K562 (cell line): ENCODE results near the gene ELAC1. TPM values are rescaled to one million over a fixed set of nuclear protein-coding genes. Genes with fewer than 3 reads are reported as not detected.

ENCODE experiments used
- ATAC-seq: fragments of 200-7000 bp; cut with Tn5 transposase; 3 replicates; pipeline ENCODE4 v1.9.1; 2020; ENCODE audit warnings: moderate library complexity
- BruUV-seq: library from RNA; stranded (reverse); fragments of 400-500 nt; replicated peaks from 2 replicates; lab custom pipeline; 2021; lab: Mats Ljungman, UMichigan
- CTCF ChIA-PET: fragments of 300-600 bp; formaldehyde crosslinking; extraction: SDS; loops from one replicate; lab custom pipeline; 2021; ENCODE audit warnings: low intra/inter-chr PET ratio; lab: Yijun Ruan, JAX
- POLR2A ChIA-PET: fragments of 300-600, 350-650 bp; sonication (Branson Sonifier 250); formaldehyde crosslinking; extraction: SDS; loops from one replicate; lab custom pipeline; 2021; ENCODE audit warnings: antibody characterized with exemption, inconsistent platforms; lab: Yijun Ruan, JAX
- DNase-seq, 4 experiments: peaks; one replicate each; pipeline versions ENCODE4 v3.0.0 to v3.0.0-alpha.2; 2011 to 2018; ENCODE audit warnings: low spot score in 3 of 4, mixed read lengths in 3 of 4; ENCODE audit errors: extremely low read depth in 1 of 4
- FAIRE-seq: peaks from 2 replicates; lab custom pipeline; 2011; peaks lifted over from hg19 to GRCh38; lab: Jason Lieb, UNC
- H2AFZ ChIP-seq: 2 replicates; pipeline ENCODE4 v1.6.0; 2011; ENCODE audit warnings: low read depth, low read length, control low read depth, inconsistent platforms
- H3K27ac ChIP-seq: fragments of 200-600 bp; 3 replicates; pipeline ENCODE4 v1.8.0; 2011; ENCODE audit warnings: low read depth, mild to moderate bottlenecking, control low read depth, inconsistent platforms, low read length, moderate library complexity, mixed read lengths; ENCODE audit errors: extremely low read depth
- H3K27me3 ChIP-seq, 2 experiments: fragments of 300-600 bp in 1 of 2; 2 replicates in 1 of 2; 3 replicates in 1 of 2; pipeline versions ENCODE4 v1.6.0 to v1.8.0; 2011; ENCODE audit warnings: inconsistent platforms in 2 of 2, low read length in 2 of 2, mild to moderate bottlenecking in 1 of 2, mixed read lengths in 1 of 2, moderate library complexity in 1 of 2; ENCODE audit not compliant: control insufficient read depth in 2 of 2, insufficient read depth in 2 of 2
- H3K36me3 ChIP-seq: fragments of 300-600 bp; 3 replicates; pipeline ENCODE4 v1.8.0; 2011; ENCODE audit warnings: mild to moderate bottlenecking, low read length, inconsistent platforms; ENCODE audit not compliant: control insufficient read depth, insufficient read depth
- H3K4me1 ChIP-seq, 2 experiments: fragments of 200-600 bp in 1 of 2; replicated peaks in 1 of 2; 2 replicates in 1 of 2; 3 replicates in 1 of 2; pipeline versions ENCODE4 v1.5.1 to v1.8.0; 2011; ENCODE audit warnings: inconsistent platforms in 2 of 2, low read length in 2 of 2, mild to moderate bottlenecking in 1 of 2, mixed read lengths in 1 of 2, moderate library complexity in 1 of 2; ENCODE audit not compliant: control insufficient read depth in 2 of 2, insufficient read depth in 2 of 2
- H3K4me2 ChIP-seq: 2 replicates; pipeline ENCODE4 v1.6.1; 2011; ENCODE audit warnings: low read length, control low read depth, inconsistent platforms, mixed read lengths; ENCODE audit not compliant: insufficient read depth
- H3K4me3 ChIP-seq: fragments of 200-600 bp; sonication (generic), shearing (Covaris generic); 2 replicates; pipeline ENCODE4 v1.5.1; 2016; ENCODE audit warnings: control low read depth, inconsistent platforms
- H3K79me2 ChIP-seq: fragments of 200-600 bp; 3 replicates; pipeline ENCODE4 v1.8.0; 2011; ENCODE audit warnings: low read length, inconsistent platforms; ENCODE audit not compliant: control insufficient read depth, insufficient read depth
- H3K9ac ChIP-seq, 2 experiments: 2 replicates each; pipeline versions ENCODE4 v1.6.0 to v1.6.1; 2011; ENCODE audit warnings: low read depth in 2 of 2, low read length in 2 of 2, control low read depth in 1 of 2, inconsistent platforms in 1 of 2, mild to moderate bottlenecking in 1 of 2, mixed read lengths in 1 of 2; ENCODE audit not compliant: insufficient read depth in 1 of 2
- H3K9me1 ChIP-seq: one replicate; pipeline ENCODE4 v1.6.0; 2011; ENCODE audit warnings: inconsistent platforms, mild to moderate bottlenecking, low read length, moderate library complexity; ENCODE audit not compliant: control insufficient read depth, insufficient read depth
- H3K9me3 ChIP-seq: replicated peaks from 2 replicates; pipeline ENCODE4 v1.5.1; 2011; ENCODE audit warnings: low read depth, low read length, inconsistent platforms; ENCODE audit not compliant: control insufficient read depth, insufficient read depth
- H4K20me1 ChIP-seq: replicated peaks from 2 replicates; pipeline ENCODE4 v1.6.1; 2011; ENCODE audit warnings: low read length, inconsistent platforms, mixed read lengths; ENCODE audit not compliant: control insufficient read depth, insufficient read depth
- BCLAF1 ChIP-seq, 2 experiments: fragments of 450-650 bp in 1 of 2; IDR thresholded peaks; 2 replicates each; pipeline ENCODE4 v1.6.1; 2011 to 2017; ENCODE audit warnings: low read depth in 2 of 2, antibody characterized with exemption in 1 of 2, borderline replicate concordance in 1 of 2, low read length in 1 of 2, mild to moderate bottlenecking in 1 of 2, mixed read lengths in 1 of 2; ENCODE audit not compliant: control insufficient read depth in 1 of 2
- CBX1 ChIP-seq: sonication (generic); IDR thresholded peaks from 2 replicates; pipeline ENCODE4 v1.6.1; 2016; ENCODE audit warnings: antibody characterized with exemption, low read depth, mild to moderate bottlenecking
- CBX3 ChIP-seq, 2 experiments: IDR thresholded peaks; 1 replicate in 1 of 2; 2 replicates in 1 of 2; pipeline ENCODE4 v1.6.1; 2012; ENCODE audit warnings: inconsistent platforms in 2 of 2, low read length in 2 of 2, borderline replicate concordance in 1 of 2, control low read depth in 1 of 2
- CBX5 ChIP-seq: IDR thresholded peaks from 2 replicates; pipeline ENCODE4 v1.6.1; 2014; ENCODE audit warnings: low read depth, borderline replicate concordance
- COPS2 ChIP-seq: fragments of 450-650 bp; conservative IDR thresholded peaks from 2 replicates; pipeline ENCODE4 v1.6.1; 2016; ENCODE audit warnings: mild to moderate bottlenecking, moderate library complexity
- ESRRB ChIP-seq: fragments of 250-450 bp; sonication (Bioruptor Pico); IDR thresholded peaks from 2 replicates; pipeline ENCODE4 v1.5.0; 2020; ENCODE audit warnings: mild to moderate bottlenecking, moderate library complexity, borderline replicate concordance
- FOXA3 ChIP-seq, 2 experiments: fragments of 450-650 bp in 1 of 2; sonication (generic) in 1 of 2; formaldehyde crosslinking; IDR thresholded peaks in 1 of 2; conservative IDR thresholded peaks in 1 of 2; 2 replicates each; pipeline versions ENCODE4 v1.4.0 to v1.8.0; 2020 to 2022; ENCODE audit warnings: mild to moderate bottlenecking in 2 of 2, missing genetic modification reagents in 1 of 2
- NFIC ChIP-seq: fragments of 450-650 bp; IDR thresholded peaks from 2 replicates; pipeline ENCODE4 v1.6.1; 2017; ENCODE audit warnings: mild to moderate bottlenecking, inconsistent platforms
- TCF15 ChIP-seq: fragments of 250-450 bp; sonication (Bioruptor Pico); IDR thresholded peaks from 2 replicates; pipeline ENCODE4 v1.8.0; 2022; ENCODE audit warnings: moderate library complexity, mild to moderate bottlenecking, inconsistent platforms
- TRIM24 ChIP-seq, 2 experiments: fragments of 450-650 bp; IDR thresholded peaks; 2 replicates each; pipeline ENCODE4 v1.6.1; 2016
- TRIM28 ChIP-seq: fragments of 450-650 bp; IDR thresholded peaks from 2 replicates; pipeline ENCODE4 v1.6.1; 2017
- ZBTB2 ChIP-seq: fragments of 450-650 bp; IDR thresholded peaks from 2 replicates; pipeline ENCODE4 v1.6.1; 2016; ENCODE audit warnings: antibody characterized with exemption
- ZFP36 ChIP-seq: fragments of 150-350 bp; IDR thresholded peaks from 2 replicates; pipeline ENCODE4 v1.6.1; 2018; ENCODE audit warnings: low read length, low read depth; ENCODE audit not compliant: partially characterized antibody
- ZNF280A ChIP-seq: fragments of 450-650 bp; IDR thresholded peaks from 2 replicates; pipeline ENCODE4 v1.6.1; 2018; ENCODE audit warnings: mild to moderate bottlenecking, low read depth; ENCODE audit not compliant: partially characterized antibody
- ZNF830 ChIP-seq: fragments of 250-450 bp; sonication (Bioruptor Pico); IDR thresholded peaks from 2 replicates; pipeline ENCODE4 v1.5.0; 2021; ENCODE audit warnings: mild to moderate bottlenecking
- WGBS: fragments of 100-300 bp; shearing (Covaris generic); methylation state at CpG from one replicate; pipeline ENCODE4 v1.1.6; 2016; ENCODE audit warnings: low coverage, mixed read lengths; ENCODE audit not compliant: insufficient coverage; ENCODE audit errors: missing lambda C conversion rate; 5-methylcytosine and 5-hydroxymethylcytosine counted together
- in situ Hi-C: fragments of 300-500 bp; cut with MboI; formaldehyde crosslinking; loops from 4 replicates; pipeline ENCODE4 v1.15.0; 2018; ENCODE audit warnings: inconsistent platforms, mixed read lengths
- intact Hi-C: fragments of 100-400 bp; cut with micrococcal nuclease; formaldehyde crosslinking; loops from 2 replicates; pipeline ENCODE4 v1.14.2; 2022
- polyA plus RNA-seq, 8 experiments: library from polyadenylated mRNA; depleted of rRNA in 4 of 8; stranded (reverse) in 5 of 8; unstranded in 3 of 8; fragments of >200 nt; fragmentation: Nextera tagmentation in 2 of 8; fragmentation: Illumina TruSeq in 1 of 8; extraction: Ambion mirVana in 2 of 8; extraction: Trizol in 1 of 8; gene quantifications; 2 replicates each; pipeline versions ENCODE4 v1.2.1 to v1.2.3, GENCODE V29; 2011 to 2014; ENCODE audit warnings: inconsistent platforms in 1 of 8, missing spikeins in 1 of 8
- total RNA-seq, 7 experiments: library from RNA; depleted of rRNA in 6 of 7; stranded (reverse); fragments of >200 nt in 6 of 7; fragmentation: Illumina TruSeq in 2 of 7; extraction: Trizol in 2 of 7; gene quantifications; 2 replicates each; pipeline versions ENCODE4 v1.2.1 to v1.2.3, GENCODE V29; 2011 to 2021; ENCODE audit warnings: low replicate concordance in 1 of 7

ELAC1 gene
- total and polyA plus RNA-seq, 9 of the 15 experiments (the other 6 are each of a cell fraction or from before 2014, with no cell fraction given) = 3.7 to 7.7 (median 4.9) TPM

- POLR2A ChIA-PET = no interaction called here
- Histone ChIP-seq H3K9ac (no peak overlapping the region), H3K9me3 (peaks cover 7% of the 10 kb centered on the region), H2AFZ (no peak overlapping the region), H4K20me1 (no peaks in the 10 kb centered on the region), H3K9me1 (no peaks in the 10 kb centered on the region), H3K4me1 (no peaks in the 10 kb centered on the region), H3K27ac (no peak overlapping the region), H3K4me3 (no peak overlapping the region), H3K36me3 (peaks cover 2% of the 10 kb centered on the region; the same call in 1 of the 3 replicates), H3K79me2 (no peaks in the 10 kb centered on the region), H3K27me3 (no peaks in the 10 kb centered on the region), H3K4me2 (no peak overlapping the region)
- WGBS = 66% methylated on average over 5 of the region's 5 CpGs
- intact Hi-C loops = no loop called here
- no peak for ATAC-seq
- DNase-seq = no peak
- in situ Hi-C loops = no loop called here
- CTCF ChIA-PET = no interaction called here
- no peak for FAIRE-seq
- no TSS peak for BruUV-seq
- TF ChIP-seq TRIM24 (IDR thresholded peaks at IDR 0.05) (peak in 1 of 2 experiments; percentile 32; a peak in 1 of 4 replicates), TRIM28 (peak; percentile 95), CBX5 (peak; percentile 24; the same call in 1 of the 2 replicates), COPS2 (no peak), TCF15 (CRISPR knock-in tag) (no peak), NFIC (0 out of 2 replicates have a peak, but pooled peaks have one; percentile 23), ESRRB (CRISPR knock-in tag) (no peak), CBX3 (IDR thresholded peaks at IDR 0.05; ENCODE audit: borderline replicate concordance in 1 of 2, low read length in 2 of 2) (peak in 1 of 2 experiments; percentile 62; a peak in 1 of 3 replicates), ZNF830 (CRISPR knock-in tag) (no peak), FOXA3 (CRISPR knock-in tag; conservative IDR thresholded peaks at IDR 0.05 in 1 of 2, IDR thresholded peaks at IDR 0.05 in 1 of 2) (no peak), ZBTB2 (no peak), BCLAF1 (IDR thresholded peaks at IDR 0.05; ENCODE audit: borderline replicate concordance in 1 of 2, control insufficient read depth in 1 of 2, low read depth in 2 of 2, low read length in 1 of 2) (no peak), ZFP36 (peak; percentile 16), CBX1 (peak; percentile 23; the same call in 1 of the 2 replicates), ZNF280A (peak; percentile 79)
Observed at GRCh38 chr18:50977037-50977760, 9.4 kb downstream of the ELAC1 start.
